GM10248 (cell line): ENCODE results near the gene BMAL2.

Experiments
- CTCF ChIA-PET: fragments of 300-600 bp; sonication (Branson Sonifier 250); formaldehyde crosslinking; extraction: SDS; loops from one replicate; lab custom pipeline; 2021; ENCODE audit warnings: antibody characterized with exemption; lab: Yijun Ruan, JAX
- POLR2A ChIA-PET: fragments of 350-650 bp; sonication (Branson Sonifier 250); formaldehyde crosslinking; extraction: SDS; loops from one replicate; lab custom pipeline; 2020; ENCODE audit warnings: antibody characterized with exemption; lab: Yijun Ruan, JAX
- DNase-seq: peaks from one replicate; pipeline ENCODE4 v3.0.0; 2012; ENCODE audit errors: extremely low spot score
- TF ChIP-seq, protein P1 (sequence below): IDR thresholded peaks from 2 replicates; pipeline ENCODE4 v1.5.1; 2012; ENCODE audit warnings: mild to moderate bottlenecking, low read depth; ENCODE audit errors: extremely low read depth, missing control alignments, control extremely low read depth

The BMAL2 gene, protein sequence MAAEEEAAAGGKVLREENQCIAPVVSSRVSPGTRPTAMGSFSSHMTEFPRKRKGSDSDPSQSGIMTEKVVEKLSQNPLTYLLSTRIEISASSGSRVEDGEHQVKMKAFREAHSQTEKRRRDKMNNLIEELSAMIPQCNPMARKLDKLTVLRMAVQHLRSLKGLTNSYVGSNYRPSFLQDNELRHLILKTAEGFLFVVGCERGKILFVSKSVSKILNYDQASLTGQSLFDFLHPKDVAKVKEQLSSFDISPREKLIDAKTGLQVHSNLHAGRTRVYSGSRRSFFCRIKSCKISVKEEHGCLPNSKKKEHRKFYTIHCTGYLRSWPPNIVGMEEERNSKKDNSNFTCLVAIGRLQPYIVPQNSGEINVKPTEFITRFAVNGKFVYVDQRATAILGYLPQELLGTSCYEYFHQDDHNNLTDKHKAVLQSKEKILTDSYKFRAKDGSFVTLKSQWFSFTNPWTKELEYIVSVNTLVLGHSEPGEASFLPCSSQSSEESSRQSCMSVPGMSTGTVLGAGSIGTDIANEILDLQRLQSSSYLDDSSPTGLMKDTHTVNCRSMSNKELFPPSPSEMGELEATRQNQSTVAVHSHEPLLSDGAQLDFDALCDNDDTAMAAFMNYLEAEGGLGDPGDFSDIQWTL

DNA sequence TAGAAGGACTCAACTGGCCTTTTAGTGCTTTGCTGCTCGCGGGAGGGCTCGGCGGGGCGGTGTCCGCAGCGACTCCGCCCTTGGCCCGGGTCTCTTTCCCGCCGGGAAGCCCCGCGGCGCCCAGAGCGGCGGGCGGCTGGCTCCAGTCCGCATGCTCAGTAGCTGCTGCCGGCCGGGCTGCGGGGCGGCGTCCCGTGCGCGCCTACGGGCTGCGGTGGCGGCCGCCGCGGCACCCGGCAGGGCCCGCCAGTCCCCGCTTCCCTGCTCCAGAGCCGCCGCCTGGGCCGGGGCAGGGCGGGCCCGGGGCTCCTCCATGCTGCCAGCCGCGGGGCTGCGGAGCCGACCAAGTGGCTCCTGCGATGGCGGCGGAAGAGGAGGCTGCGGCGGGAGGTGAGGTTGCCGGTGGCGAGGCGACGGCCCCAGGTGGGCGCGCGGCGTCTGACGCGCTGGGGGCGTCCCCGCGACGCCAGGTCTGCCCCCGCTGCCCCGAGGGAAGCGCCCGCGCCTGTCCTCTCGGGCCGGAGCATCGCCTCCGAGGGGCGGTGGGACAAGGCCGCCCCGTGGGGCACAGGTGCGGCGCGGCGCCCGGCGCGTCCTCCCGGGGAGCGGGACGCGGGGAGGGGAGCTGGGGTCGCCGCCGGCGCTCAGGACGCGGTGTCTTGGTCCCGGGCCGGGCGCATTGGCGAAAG lies at the start of gene BMAL2:
Gene BMAL2, plus strand, starts transcription at position 123 of the 689 bp plus-strand sequence. Its CDS starts 237 bp downstream, at position 360.
- DNase-seq, result peak; percentile 74
- POLR2A ChIA-PET, result interaction anchor here (1.2 kb wide), 1 partner anchor 30 kb away, joined by 3 read pairs; no protein-coding TSS in a partner anchor
- CTCF ChIA-PET, result interaction anchor here (0.8 to 1.9 kb wide), 8 partner anchors 9 to 319 kb away, joined by 3 to 10 read pairs (median 4); partner anchors contain the start of gene TM7SF3
- TF ChIP-seq, protein P1, sequence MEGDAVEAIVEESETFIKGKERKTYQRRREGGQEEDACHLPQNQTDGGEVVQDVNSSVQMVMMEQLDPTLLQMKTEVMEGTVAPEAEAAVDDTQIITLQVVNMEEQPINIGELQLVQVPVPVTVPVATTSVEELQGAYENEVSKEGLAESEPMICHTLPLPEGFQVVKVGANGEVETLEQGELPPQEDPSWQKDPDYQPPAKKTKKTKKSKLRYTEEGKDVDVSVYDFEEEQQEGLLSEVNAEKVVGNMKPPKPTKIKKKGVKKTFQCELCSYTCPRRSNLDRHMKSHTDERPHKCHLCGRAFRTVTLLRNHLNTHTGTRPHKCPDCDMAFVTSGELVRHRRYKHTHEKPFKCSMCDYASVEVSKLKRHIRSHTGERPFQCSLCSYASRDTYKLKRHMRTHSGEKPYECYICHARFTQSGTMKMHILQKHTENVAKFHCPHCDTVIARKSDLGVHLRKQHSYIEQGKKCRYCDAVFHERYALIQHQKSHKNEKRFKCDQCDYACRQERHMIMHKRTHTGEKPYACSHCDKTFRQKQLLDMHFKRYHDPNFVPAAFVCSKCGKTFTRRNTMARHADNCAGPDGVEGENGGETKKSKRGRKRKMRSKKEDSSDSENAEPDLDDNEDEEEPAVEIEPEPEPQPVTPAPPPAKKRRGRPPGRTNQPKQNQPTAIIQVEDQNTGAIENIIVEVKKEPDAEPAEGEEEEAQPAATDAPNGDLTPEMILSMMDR, result no peak

- CTCF ChIA-PET, result interaction anchor here (1.0 to 4.2 kb wide), 5 partner anchors 12 to 63 kb away, joined by 3 to 17 read pairs (median 4); partner anchors contain the start of gene STK38L
- TF ChIP-seq, protein P1, result no peak
- POLR2A ChIA-PET, result no interaction called here
- no peak for DNase-seq
These were observed 48.6 kb upstream of the BMAL2 start for GRCh38 chr12:27284021-27284420.

DNA sequence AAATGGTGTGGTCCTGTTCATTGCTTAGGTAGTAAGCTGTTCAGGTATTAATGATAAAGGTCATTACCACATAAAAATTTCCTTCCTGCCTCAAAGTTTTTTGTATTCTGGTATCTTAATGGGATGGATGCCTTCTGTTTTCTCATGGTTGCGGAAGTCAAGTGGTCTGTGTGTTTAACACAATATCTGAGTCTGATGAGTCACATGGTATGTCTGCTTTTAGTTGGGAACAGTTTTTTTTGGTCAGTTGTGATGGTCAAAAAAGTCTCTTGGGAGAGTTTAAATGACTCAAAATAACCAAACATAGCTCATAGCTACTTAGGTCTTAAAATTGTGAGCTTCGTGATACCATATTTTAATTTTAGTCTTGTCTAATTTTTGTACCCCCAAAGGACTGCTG lies 47.9 kb upstream of the BMAL2 start:
- ChIA-PET POLR2A (no interaction called here), CTCF (interaction anchor here (1.1 to 4.2 kb wide), 9 partner anchors 11 to 269 kb away, joined by 3 to 17 read pairs (median 4); partner anchors contain the start of gene STK38L)
- TF ChIP-seq, protein P1, result no peak
- peak; percentile 29 for DNase-seq

GRCh38 chr12:27285403-27285802 lies 47.2 kb upstream of the BMAL2 start:
- POLR2A ChIA-PET, result no interaction called here
- no peak for DNase-seq
- CTCF ChIA-PET, result interaction anchor here (0.7 to 4.2 kb wide), 11 partner anchors 8 to 449 kb away, joined by 3 to 17 read pairs (median 4); partner anchors contain the start of gene TM7SF3
- TF ChIP-seq, protein P1, result no peak

DNA sequence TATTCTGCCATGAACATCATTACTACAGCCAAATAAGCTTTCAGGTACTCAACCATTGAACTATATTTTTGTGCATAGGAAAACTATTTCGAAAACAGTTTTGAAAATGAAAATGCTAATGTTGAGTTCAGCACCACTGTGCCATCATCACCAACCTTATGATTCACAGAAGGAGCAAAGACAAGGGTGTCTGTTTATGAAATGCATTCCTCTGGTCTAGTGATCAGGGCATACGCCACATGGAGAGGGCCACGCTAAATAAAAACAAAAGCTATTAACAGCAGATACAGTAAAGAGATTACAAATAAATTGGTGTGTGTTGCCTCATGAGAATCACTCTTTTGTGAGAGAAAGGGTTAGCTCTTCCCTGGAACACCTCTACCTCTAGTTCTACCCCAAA lies 43.2 kb upstream of the BMAL2 start:
- ChIA-PET POLR2A (no interaction called here), CTCF (interaction anchor here (2.2 to 2.8 kb wide), 3 partner anchors 8 to 16 kb away, joined by 10 to 15 read pairs (median 12); no protein-coding TSS in a partner anchor)
- DNase-seq, result no peak
- TF ChIP-seq, protein P1, result no peak
